Hematopoietic multipotent progenitor cell (in vitro differentiated cells): Measurements from ENCODE around the gene CHD9. TPM values are rescaled to one million over a fixed set of nuclear protein-coding genes. Genes with fewer than 3 reads are reported as not detected.
"Not testable (repeated sequence)": the region's sequence is repeated elsewhere in the genome, so short reads cannot be mapped to it uniquely, and the experiment has no call there.

Experiments used
- DNase-seq, 3 donors: peaks; one replicate each; pipeline ENCODE4 v3.0.0-alpha.2; 2011 to 2015; ENCODE audit warnings: low read depth in 2 of 3, low spot score in 2 of 3
- total RNA-seq: library from RNA; depleted of rRNA; stranded (reverse); fragments of >200 nt; gene quantifications from one replicate; pipeline ENCODE4 v1.2.3, GENCODE V29; 2012

CHD9 gene
- total RNA-seq, 1 donor, result 44.7 TPM

DNA sequence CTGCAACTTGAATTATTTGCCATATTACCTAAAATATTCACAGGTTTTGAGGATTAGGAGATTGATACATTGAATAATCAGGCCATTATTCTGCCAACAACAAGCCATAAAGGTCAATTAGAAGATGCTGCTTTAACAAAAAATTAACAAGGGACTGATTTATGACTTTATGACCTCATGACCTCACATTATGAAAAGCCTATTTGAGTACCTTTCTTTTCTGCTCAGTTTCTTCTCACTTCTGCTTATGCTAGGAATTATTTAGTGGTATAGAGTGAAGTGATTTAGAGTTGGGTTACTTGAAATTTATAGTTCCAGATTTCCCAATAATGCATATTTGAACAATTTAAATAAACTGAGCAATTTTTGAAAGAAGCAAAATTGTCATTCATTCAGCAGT lies 121.6 kb downstream of the CHD9 start:
- no peak for DNase-seq

DNA sequence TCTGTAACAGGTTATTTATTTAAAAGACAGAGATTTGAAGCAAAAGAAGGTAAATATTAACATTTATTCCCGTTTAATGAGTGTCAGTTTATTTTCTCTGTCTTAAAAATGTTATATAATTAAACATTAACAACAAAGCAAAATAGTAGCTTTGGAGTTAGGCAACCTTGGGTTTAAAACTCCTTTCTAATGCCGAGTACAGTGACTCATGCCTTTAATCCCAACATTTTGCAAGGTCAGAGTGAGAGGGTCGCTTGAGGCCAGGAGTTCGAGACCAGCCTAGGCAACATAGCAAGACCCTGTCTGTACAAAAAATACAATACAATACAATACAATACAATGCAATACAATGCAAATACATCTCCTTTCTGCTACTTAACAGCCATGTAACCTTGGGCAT lies 128.7 kb downstream of the CHD9 start:
- no peak for DNase-seq

DNA sequence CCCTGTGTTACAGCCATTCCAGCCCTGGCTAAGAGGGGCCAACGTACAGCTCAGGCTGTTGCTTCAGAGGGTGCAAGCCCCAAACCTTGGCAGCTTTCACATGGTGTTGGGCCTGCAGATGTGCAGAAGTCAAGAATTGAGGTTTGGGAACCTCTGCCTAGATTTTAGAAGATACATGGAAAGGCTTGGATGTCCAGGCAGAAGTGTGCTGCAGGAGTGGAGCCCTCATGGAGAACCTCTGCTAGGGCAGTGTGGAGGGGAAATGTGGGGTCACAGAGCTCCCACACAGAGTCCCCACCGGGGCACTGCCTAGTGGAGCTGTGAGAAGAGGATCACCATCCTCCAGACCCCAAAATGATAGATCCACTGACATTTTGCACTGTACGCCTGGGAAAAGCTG lies 130.9 kb downstream of the CHD9 start:
- not testable (repeated sequence) for DNase-seq

DNA sequence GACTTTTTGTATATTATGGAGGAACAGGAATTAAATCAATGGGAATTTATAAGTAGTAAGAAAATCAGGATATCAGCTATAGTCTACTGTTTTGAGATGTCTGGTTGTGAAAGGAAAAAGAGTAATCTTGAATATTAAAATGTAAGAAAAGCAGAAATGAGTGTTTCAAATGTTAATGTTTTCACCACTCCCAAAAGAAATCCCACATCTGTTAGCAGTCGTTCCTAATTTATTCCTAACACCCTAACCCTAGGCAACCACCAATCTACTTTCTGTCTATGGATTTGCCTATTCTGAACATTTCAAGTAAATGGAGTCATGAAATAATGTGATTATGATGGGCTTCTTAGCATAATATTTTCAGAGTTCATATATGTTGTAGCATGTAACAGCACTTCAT lies 133.0 kb downstream of the CHD9 start:
- DNase-seq, result no peak

DNA sequence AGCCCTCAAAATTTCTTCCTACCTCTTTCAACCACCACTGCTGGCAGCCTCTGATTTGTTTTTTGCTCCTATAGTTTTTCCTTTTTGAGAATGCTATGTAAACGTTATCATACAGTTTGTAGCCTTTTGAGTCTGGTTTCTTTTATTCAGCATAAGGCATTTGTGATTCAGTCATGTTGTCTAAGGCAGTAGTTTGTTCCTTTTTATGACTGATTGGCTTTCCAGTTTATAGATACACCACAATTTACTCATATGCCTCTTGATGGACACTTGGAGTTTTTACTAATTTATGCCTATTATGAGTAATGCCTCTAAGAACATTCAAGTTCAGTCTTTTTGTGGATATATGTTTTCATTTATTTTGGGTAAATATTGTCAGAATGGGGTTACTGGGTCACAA lies 136.6 kb downstream of the CHD9 start:
- DNase-seq, result no peak

DNA sequence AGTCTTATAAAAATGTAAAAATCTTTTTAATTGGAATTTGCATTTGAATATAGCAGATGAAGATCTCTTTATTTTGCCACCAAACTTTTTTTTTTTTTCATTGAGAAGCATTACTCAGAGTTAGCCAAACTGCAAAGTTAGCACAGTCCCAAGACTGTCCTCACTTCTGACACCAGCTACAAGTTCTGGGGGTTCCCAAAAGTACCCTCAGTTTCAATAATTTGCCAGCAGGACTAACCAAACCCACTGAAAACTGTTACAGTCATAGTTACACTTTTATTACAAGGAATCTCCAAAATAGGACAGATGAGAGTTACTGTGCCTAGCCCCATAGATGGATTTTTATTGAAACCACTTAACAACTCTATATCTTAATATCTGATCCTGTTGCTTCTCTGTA lies 144.1 kb downstream of the CHD9 start:
- no peak for DNase-seq

DNA sequence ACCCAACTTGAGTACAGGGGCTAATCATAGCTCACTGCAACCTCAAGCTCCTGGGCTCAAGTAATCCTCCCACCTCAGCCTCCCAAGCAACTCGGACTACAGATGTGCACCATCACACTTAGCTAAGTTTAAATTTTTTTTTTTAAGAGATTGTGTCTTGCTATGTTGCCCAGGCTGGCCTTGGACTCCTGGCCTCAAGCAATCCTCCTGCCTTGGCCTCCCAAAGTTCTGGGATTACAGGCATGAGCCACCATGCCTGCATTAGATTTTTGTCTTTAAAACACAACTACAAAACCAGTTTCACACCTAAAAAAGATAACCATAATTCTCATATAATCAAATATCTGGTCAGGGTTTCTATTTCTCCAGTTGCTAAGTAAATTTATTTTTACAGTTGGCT lies 147.1 kb downstream of the CHD9 start:
- no peak for DNase-seq

DNA sequence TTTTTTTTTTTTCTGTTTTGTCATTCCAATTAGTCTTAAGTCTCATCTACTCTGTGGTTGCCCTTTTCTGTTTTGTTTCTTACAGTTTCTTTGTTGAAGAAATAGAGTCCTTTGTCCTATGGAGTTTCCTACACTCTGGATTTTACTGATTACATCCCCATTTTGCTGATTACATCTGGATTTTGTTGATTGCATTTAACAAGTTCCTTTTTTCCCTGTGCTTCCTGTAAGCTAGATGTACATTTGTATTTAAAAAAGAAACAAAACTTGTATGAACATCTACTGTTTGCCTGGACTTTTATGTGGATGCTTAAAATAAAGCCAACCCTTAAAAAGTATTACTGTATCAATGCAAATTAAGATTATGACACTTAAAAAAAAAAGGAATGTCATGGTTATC lies 147.6 kb downstream of the CHD9 start:
- no peak for DNase-seq

DNA sequence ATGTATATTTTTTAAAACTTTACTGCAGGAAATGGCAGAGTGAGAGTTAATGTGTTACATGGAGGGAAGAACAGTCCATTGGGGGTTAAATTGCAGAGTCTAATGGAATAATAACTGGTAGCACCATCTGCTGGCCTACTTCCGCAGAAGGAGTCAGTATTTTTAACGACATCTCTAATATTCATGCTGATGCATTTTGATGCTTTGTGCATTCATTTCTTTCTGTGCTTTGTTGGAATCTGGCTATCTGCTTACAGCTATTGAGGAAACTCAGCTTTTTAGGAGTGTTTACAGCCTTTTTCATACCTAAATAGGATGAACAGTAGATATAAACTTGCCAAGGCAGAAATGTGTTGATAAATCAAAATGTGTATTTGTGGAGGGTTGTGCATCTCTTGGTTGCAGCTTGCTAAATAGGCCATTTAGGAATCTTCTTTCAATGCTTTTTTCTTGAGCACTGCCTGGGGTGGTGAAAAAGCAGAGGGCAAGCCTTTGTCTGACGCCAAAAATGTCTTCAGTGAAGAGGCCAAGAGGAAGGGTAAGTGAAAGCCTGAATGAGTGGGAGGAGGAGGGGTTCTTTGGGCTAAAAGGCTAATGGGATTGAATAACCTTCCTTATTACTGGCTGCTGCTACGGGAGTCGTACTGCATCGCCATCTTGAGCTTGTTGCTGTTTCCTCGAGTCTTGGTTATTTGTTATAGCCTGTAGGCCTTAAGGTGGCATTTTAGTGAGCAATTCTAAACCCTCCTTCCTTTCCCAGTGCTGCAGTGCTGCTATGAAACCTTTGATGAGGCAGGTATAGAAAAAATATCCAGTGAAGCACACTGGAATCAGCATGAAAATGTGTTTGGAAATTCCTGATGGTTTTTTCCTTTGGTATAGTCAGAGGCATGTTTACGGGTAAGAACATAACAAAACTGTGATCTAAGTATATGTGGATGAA lies 153.3 kb downstream of the CHD9 start:
- DNase-seq, result peak; percentile 2 to 91 (median 80)

DNA sequence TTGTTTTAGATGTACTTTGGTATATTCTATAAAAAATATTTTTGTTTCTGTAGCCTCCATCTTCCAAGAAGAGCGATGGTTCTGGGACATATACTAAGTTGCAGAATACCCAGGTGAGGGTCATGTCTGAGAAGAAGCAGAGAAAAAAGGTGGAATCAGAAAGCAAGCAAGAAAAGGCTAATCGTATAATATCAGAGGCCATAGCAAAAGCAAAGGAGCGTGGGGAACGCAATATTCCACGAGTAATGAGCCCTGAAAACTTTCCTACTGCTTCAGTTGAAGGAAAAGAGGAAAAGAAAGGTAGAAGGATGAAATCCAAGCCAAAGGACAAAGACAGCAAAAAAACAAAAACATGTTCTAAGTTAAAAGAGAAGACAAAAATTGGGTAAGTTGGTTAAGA lies 154.6 kb downstream of the CHD9 start:
- no peak for DNase-seq

DNA sequence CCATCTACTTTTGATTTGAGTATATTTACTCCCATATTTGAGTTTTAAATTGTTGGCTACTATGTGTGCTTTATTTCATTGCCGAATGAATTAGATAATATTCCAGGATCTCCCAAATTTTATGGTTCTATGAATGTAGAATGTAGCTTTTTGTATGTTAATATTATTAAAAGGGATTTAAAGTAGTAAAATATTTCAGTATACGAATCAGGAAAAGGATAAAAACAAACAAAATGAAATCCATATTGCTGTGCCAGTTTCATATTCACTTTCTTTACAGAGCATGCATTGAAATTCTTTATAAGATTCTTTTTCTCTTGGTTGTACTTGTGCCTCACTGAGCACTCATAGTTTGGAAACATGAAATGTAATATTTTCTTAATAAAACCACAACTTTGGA lies 155.1 kb downstream of the CHD9 start:
- DNase-seq, result no peak

DNA sequence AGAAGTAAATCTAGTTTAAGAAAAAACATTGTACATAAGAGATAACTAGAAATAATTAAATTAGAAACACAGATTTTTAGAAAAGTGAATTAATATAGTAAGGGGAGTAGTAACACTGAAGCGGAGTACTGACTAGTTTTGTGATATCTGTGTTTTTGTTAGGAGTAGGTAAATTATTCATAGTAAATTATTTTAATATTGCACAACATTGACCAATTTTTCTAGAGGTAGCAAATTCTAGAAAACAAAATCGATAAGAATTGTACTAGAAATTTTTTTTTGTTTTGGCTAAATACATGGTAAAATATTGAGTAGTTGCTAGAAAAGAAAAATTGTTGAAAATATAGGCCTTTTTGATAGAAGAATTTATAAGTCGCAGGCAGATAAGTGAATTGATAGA lies 156.5 kb downstream of the CHD9 start:
- DNase-seq, result no peak

DNA sequence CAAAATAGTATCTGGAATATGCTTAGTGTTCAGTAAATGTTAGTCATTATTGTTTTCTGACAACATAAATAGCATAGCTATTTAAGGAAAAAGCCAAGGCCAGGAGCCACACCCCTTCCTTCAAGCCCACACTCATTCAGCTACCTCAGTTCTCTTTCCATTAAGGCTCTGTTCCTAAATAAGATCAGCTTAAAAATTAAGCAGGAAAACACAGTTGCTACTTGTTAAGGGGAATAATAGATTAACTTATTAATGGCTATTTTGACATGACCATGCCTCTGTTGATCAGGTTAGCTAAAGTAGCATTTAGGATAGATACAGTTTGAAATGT lies 158.1 kb downstream of the CHD9 start:
- no peak for DNase-seq

DNA sequence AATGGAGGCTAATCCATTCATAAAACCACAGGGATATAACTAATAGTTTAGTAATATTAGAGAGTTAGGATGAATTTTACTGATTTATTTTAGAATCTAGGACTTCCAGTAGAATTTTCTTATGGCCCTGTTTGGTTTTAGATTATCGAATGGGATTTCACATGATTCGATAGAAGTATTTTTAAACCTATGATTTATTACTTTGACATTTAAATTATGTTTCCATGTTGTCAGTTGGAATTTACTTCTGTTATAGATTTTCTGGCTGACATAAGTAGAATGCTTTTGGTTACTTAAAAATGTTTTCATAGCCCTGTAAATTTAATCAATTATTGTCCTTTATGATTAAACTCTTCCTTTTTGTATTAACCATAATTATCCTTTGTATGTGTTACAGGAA lies 158.8 kb downstream of the CHD9 start:
- DNase-seq, result no peak

DNA sequence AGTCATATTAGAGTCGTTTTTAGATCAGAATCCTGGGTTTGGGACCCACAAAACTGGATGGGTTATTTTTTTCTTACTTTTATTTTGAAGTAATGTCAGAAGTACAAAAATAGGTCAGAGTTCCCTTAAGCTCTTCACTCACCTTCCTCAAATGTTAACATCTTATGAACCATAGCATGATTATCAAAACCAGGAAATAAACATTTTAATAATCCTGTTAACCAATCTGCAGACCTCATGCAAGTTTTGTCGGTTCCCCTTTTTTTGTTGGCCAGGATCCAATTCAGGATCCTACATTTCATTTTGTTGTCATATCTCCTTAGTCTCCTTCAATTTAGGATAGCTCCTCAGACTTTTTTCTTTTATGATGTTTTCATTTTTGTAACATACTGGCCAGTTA lies 162.0 kb downstream of the CHD9 start:
- DNase-seq, result peak in 2 of 3 donors; percentile 74 to 81

DNA sequence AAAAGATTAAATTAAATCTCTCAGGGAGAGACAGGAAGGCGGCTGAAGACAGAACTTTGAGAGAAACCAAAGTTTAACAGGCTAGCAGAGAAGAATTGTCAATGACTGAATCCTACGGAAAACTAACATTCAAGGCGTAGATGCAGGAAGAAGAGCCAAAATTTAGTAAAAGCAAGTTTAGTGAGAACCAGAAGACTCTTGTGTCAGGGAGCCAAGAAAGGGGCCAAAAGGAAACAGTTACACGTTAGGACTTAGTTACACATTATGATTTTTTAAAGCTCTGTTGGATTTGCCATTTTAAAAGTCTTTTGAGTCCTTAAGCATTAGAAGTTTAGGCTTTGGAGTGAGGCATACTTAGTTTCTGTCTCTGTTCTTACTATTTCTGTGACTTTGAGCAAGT lies 164.6 kb downstream of the CHD9 start:
- no peak for DNase-seq

DNA sequence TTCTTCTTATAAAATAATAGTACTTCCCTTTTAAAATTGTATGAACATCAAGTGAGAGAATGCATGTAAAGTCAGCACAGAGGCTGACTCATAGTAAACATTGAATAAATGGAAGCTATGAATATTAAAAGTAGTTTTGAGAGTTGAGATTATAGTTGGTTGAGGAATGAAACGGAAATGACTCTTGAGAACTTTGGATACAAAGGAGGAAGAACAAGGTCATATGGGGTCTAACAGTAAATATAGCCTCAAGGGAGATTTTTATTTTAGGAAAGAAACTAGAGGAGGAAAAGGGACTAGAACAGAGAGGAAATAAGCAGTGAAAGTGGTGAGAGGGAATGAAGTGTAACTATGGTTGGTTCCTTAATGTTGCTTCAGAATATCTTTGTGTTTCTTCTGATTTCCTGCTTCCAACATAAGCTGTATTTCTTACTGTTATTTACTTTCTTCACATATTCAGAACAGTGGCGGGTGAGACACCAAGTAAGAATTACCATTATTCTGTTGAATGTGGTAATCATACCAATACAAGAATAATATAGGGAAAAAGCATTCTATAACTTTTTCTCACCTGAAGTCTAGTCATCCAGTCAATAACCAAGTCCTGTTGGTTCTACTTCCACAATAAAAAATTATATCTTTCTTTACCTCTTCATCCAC lies 165.1 kb downstream of the CHD9 start:
- DNase-seq, result peak in 2 of 3 donors; percentile 21 to 42

DNA sequence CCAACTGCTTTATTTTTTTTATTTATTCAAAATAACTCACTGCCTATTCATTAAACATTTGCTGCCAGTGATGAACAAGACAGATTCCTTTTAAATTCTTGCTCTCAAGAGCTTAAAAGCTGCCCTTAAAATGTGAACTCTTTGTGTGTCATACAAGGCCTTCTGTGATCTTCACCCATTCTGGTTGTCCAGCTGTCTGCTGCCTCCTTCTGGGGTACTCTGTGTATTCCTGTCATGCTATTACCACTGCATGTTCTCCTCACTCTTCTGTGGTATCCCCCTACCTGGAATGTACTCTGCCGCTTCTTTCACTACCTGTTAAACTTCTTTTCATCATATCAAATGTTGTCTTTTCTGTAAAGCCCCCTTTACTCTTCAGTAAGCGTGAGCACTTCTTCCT lies 165.8 kb downstream of the CHD9 start:
- peak in 2 of 3 donors; percentile 59 to 63 for DNase-seq

DNA sequence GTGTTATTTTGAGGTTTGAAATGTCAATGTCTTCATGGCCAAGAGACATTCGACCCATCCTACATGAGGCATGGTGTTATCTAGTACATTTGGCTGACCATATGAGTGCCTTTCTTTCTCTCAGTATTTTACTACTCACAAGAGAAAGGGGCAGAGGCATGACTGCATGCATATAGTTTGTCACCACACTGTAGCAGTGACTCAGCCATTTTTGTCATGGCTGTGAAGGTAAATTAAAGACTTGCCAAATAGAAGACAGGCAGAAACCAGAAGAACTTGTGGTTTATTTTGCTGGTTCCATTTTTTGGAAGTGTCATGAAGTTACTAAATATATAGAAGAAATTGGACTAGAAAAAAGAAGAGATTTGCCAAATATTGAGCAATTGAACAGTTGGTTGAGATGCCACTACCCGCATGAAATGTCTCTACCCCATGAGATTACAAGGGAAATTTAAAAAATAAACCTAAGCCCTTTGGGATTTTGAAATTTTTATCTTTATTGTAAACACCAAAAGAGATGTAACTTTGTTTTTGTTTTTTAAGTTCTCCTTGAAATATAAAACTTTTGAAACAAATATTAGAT lies 170.3 kb downstream of the CHD9 start:
- DNase-seq, result peak in 2 of 3 donors; percentile 45 to 73

DNA sequence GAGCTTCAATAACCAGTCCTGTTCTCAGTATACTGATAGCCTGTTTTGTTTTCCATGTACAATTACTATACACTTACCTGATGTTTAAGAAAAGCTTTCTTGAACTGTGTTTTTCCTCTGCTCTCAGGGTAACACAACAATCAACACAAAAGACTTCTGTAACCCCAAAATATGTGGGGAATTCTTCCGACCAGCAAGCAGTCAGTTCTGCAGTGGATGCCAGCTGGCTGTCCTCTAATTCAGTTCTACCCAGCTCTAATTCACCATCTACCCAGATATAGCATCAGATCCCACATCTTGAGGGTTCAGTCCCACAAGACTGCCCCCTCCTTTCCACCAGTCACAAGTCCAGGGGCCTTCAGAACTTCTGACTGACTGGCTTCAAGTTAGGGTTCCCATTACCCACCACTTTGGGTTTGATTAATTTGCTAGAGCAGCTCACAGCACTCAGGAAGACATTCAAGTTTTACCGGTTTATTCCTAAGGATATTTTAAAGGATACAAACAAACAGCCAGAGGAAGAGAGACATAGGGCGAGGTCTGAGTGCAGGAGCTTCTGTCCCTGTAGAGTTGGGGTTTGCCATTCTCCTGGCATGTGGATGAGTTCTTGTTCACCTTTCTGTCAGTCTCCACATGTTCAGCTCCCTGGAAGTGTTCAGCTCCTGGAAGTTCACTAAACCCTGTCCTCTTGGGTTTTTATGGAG lies 178.2 kb downstream of the CHD9 start:
- no peak for DNase-seq

DNA sequence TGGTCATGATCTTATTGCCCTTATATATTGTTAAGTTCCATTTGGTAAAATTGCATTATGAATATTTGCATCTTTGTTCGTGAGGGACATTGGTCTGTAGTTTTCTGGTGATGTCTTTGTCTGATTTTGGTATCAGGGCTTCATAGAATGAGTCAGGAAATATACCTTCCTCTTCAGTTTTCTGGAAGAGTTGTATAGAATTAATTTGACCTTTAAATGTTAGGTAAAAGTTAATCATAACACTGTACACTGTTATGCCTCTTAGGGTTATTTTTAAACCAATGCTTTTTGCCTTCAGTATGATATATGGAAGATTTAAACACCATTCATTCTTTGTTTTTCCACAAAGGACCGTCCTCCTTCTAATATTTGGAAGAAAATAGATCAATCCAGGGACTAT lies 180.0 kb downstream of the CHD9 start:
- no peak for DNase-seq
